DND-41 (cell line): ENCODE data around the gene MAG.

ENCODE experiments used
- EZH2 ChIP-seq: IDR thresholded peaks from 3 replicates; pipeline ENCODE4 v1.6.1; 2012; ENCODE audit warnings: borderline replicate concordance, low read depth, mild to moderate bottlenecking, moderate library complexity, low read length, inconsistent platforms; ENCODE audit not compliant: severe bottlenecking
- TF ChIP-seq, protein P1 (sequence below): IDR thresholded peaks from 2 replicates; pipeline ENCODE4 v1.5.1; 2012; ENCODE audit warnings: borderline replicate concordance, low read length, moderate library complexity, mild to moderate bottlenecking; ENCODE audit not compliant: poor library complexity, severe bottlenecking; ENCODE audit errors: extremely low read depth

DNA sequence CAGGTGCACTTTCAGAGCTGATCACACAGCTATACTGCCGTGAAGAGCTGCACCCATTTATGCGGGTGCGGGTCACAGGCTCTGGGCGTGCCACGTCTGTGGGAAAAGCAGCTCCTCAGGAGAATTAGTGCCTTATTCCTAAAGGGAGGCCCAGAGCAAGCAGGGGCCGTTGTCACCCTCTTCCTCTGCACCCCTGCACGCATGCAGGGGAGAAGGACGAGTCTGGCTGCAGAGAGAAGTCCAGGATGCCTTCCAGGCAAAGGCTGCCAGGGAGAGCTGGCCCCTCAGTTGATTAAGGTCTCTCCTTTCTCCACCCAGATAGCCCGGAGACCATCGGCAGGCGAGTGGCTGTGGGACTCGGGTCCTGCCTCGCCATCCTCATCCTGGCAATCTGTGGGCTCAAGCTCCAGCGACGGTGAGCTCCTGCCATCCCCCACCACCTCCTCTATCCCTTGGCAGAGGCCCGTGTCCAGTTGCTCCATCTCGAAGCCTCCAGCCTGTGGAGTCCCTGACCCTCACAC lies 52.6 kb downstream of the MAG start:
- TF ChIP-seq EZH2, result no peak
- TF ChIP-seq, protein P1, sequence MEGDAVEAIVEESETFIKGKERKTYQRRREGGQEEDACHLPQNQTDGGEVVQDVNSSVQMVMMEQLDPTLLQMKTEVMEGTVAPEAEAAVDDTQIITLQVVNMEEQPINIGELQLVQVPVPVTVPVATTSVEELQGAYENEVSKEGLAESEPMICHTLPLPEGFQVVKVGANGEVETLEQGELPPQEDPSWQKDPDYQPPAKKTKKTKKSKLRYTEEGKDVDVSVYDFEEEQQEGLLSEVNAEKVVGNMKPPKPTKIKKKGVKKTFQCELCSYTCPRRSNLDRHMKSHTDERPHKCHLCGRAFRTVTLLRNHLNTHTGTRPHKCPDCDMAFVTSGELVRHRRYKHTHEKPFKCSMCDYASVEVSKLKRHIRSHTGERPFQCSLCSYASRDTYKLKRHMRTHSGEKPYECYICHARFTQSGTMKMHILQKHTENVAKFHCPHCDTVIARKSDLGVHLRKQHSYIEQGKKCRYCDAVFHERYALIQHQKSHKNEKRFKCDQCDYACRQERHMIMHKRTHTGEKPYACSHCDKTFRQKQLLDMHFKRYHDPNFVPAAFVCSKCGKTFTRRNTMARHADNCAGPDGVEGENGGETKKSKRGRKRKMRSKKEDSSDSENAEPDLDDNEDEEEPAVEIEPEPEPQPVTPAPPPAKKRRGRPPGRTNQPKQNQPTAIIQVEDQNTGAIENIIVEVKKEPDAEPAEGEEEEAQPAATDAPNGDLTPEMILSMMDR, result no peak
